Smooth muscle cell (in vitro differentiated cells): ENCODE results near the gene GPC2. TPM values are rescaled to one million over a fixed set of nuclear protein-coding genes. Genes with fewer than 3 reads are reported as not detected.

ENCODE experiments used
- DNase-seq: peaks from one replicate; lab custom pipeline; 2025; ENCODE audit not compliant: unreplicated experiment; lab: John Stamatoyannopoulos, UW
- H2AFZ ChIP-seq: fragments of 200-600 bp; sonication (generic); 2 replicates; pipeline ENCODE4 v1.6.0; 2016; ENCODE audit warnings: antibody characterized with exemption, low read depth, mild to moderate bottlenecking
- H3F3A ChIP-seq: fragments of 200-600 bp; sonication (generic); 2 replicates; pipeline ENCODE4 v1.6.0; 2017; ENCODE audit warnings: antibody characterized with exemption, low read depth
- H3K27ac ChIP-seq: fragments of 200-600 bp; sonication (generic); 2 replicates; pipeline ENCODE4 v1.5.1; 2016; ENCODE audit warnings: low read depth, mild to moderate bottlenecking
- H3K27me3 ChIP-seq: fragments of 200-600 bp; sonication (generic); 2 replicates; pipeline ENCODE4 v1.6.1; 2016; ENCODE audit warnings: low read depth, mild to moderate bottlenecking
- H3K36me3 ChIP-seq: fragments of 200-600 bp; sonication (generic); 2 replicates; pipeline ENCODE4 v1.5.1; 2016; ENCODE audit warnings: low read depth
- H3K4me1 ChIP-seq: fragments of 200-600 bp; sonication (generic); 2 replicates; pipeline ENCODE4 v1.5.1; 2016; ENCODE audit warnings: low read depth
- H3K4me2 ChIP-seq: fragments of 200-600 bp; sonication (generic); 2 replicates; pipeline ENCODE4 v1.6.0; 2016; ENCODE audit warnings: mild to moderate bottlenecking
- H3K4me3 ChIP-seq: fragments of 200-600 bp; sonication (generic); 2 replicates; pipeline ENCODE4 v1.5.1; 2016; ENCODE audit warnings: mild to moderate bottlenecking
- H3K79me2 ChIP-seq: fragments of 200-600 bp; sonication (generic); 2 replicates; pipeline ENCODE4 v1.6.0; 2016; ENCODE audit warnings: low read depth, mild to moderate bottlenecking
- H3K9ac ChIP-seq: fragments of 200-600 bp; sonication (generic); 2 replicates; pipeline ENCODE4 v1.6.0; 2016; ENCODE audit warnings: low read depth
- H3K9me3 ChIP-seq: fragments of 200-600 bp; sonication (generic); replicated peaks from 2 replicates; pipeline ENCODE4 v1.5.1; 2016; ENCODE audit warnings: low read depth
- H4K20me1 ChIP-seq: fragments of 200-600 bp; sonication (generic); 2 replicates; pipeline ENCODE4 v1.6.0; 2016; ENCODE audit warnings: low read depth
- WGBS: methylation state at CpG from one replicate; pipeline ENCODE4 v1.1.7; 2016; ENCODE audit warnings: low lambda C conversion rate; 5-methylcytosine and 5-hydroxymethylcytosine counted together
- polyA plus RNA-seq: library from polyadenylated mRNA; unstranded; fragments of >200 nt; fragmentation: Nextera tagmentation; extraction: Ambion mirVana; gene quantifications from 2 replicates; pipeline ENCODE4 v1.2.1, GENCODE V29; 2016
- total RNA-seq: library from RNA; depleted of rRNA; stranded (reverse); fragments of >200 nt; gene quantifications from 2 replicates; pipeline ENCODE4 v1.2.3, GENCODE V29; 2014
- TF ChIP-seq, protein P1 (sequence below): fragments of 200-600 bp; sonication (generic); IDR thresholded peaks from 2 replicates; pipeline ENCODE4 v1.5.1; 2017; ENCODE audit warnings: borderline replicate concordance, mild to moderate bottlenecking, antibody characterized with exemption; ENCODE audit not compliant: insufficient read depth, poor library complexity, severe bottlenecking

The GPC2 gene
- total and polyA plus RNA-seq, 2 experiments from 2014 or later = 3.2 to 7.1 TPM

GRCh38 chr7:100166970-100167911 is 9.9 kb downstream of the GPC2 start:
- Histone ChIP-seq H3K4me2 (peak overlapping the region; percentile 81), H3K27ac (no peak overlapping the region), H2AFZ (peak overlapping the region; percentile 16), H3K79me2 (no peaks in the 10 kb centered on the region), H4K20me1 (no peaks in the 10 kb centered on the region), H3K4me3 (peak overlapping the region; percentile 59), H3K9ac (no peak overlapping the region), H3K27me3 (peaks cover 20% of the 10 kb centered on the region), H3F3A (peaks cover 4% of the 10 kb centered on the region), H3K9me3 (no peaks in the 10 kb centered on the region), H3K4me1 (peaks cover 8% of the 10 kb centered on the region), H3K36me3 (no peaks in the 10 kb centered on the region)
- TF ChIP-seq, protein P1, sequence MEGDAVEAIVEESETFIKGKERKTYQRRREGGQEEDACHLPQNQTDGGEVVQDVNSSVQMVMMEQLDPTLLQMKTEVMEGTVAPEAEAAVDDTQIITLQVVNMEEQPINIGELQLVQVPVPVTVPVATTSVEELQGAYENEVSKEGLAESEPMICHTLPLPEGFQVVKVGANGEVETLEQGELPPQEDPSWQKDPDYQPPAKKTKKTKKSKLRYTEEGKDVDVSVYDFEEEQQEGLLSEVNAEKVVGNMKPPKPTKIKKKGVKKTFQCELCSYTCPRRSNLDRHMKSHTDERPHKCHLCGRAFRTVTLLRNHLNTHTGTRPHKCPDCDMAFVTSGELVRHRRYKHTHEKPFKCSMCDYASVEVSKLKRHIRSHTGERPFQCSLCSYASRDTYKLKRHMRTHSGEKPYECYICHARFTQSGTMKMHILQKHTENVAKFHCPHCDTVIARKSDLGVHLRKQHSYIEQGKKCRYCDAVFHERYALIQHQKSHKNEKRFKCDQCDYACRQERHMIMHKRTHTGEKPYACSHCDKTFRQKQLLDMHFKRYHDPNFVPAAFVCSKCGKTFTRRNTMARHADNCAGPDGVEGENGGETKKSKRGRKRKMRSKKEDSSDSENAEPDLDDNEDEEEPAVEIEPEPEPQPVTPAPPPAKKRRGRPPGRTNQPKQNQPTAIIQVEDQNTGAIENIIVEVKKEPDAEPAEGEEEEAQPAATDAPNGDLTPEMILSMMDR = no peak
- whole genome bisulfite sequencing = 54% methylated on average over 14 of the region's 14 CpGs
- DNase-seq = no peak

- 88% methylated on average over 16 of the region's 16 CpGs for WGBS
- H4K20me1 ChIP-seq = no peaks in the 10 kb centered on the region
- no peaks in the 10 kb centered on the region for H3K9me3 ChIP-seq
- H3K79me2 ChIP-seq = no peaks in the 10 kb centered on the region
- no peak overlapping the region for H3K27ac ChIP-seq
- peaks cover 12% of the 10 kb centered on the region for H3K27me3 ChIP-seq
- no peaks in the 10 kb centered on the region for H3K36me3 ChIP-seq
- H3K4me1 ChIP-seq = peaks cover 8% of the 10 kb centered on the region
- DNase-seq = no peak
- no peak overlapping the region for H3K4me3 ChIP-seq
- no peak overlapping the region for H3K4me2 ChIP-seq
- H2AFZ ChIP-seq = no peak overlapping the region
- H3K9ac ChIP-seq = no peak overlapping the region
- no peaks in the 10 kb centered on the region for H3F3A ChIP-seq
- TF ChIP-seq, protein P1 = no peak
Observed at GRCh38 chr7:100166317-100166940, 10.8 kb downstream of the GPC2 start.

GRCh38 chr7:100163871-100164270 is 13.3 kb downstream of the GPC2 start:
- Histone ChIP-seq H4K20me1 (no peaks in the 10 kb centered on the region), H3K9ac (no peak overlapping the region), H3K79me2 (no peaks in the 10 kb centered on the region), H2AFZ (no peak overlapping the region), H3F3A (peaks cover 3% of the 10 kb centered on the region), H3K4me3 (no peak overlapping the region), H3K36me3 (no peaks in the 10 kb centered on the region), H3K4me2 (no peak overlapping the region), H3K27me3 (no peaks in the 10 kb centered on the region), H3K27ac (no peak overlapping the region), H3K9me3 (no peaks in the 10 kb centered on the region), H3K4me1 (peaks cover 8% of the 10 kb centered on the region)
- TF ChIP-seq, protein P1 = no peak
- DNase-seq = no peak
- 94% methylated on average over 5 of the region's 5 CpGs for WGBS
